IPS-18c (cell line): Measurements from ENCODE around the gene PEAR1.

Experiments used
- H3K4me3 ChIP-seq: 2 replicates; pipeline ENCODE4 v1.7.0; 2013; ENCODE audit warnings: low read depth, mild to moderate bottlenecking, low read length, moderate library complexity; ENCODE audit not compliant: insufficient read depth
- H3K9me3 ChIP-seq: one replicate; pipeline ENCODE4 v1.6.1; 2013; ENCODE audit warnings: mild to moderate bottlenecking, low read length, moderate library complexity; ENCODE audit not compliant: control insufficient read depth, insufficient read depth

The PEAR1 gene

GRCh38 chr1:156893048-156893953, at the start of gene PEAR1:
Gene PEAR1, plus strand, starts transcription at chr1:156893718. Its CDS starts 10,209 bp downstream, at chr1:156903927.
- Histone ChIP-seq H3K9me3 (no peaks in the 10 kb centered on the region), H3K4me3 (peak within 1 kb of the TSS; percentile 44)

- Histone ChIP-seq H3K4me3 (no peak overlapping the region), H3K9me3 (peaks cover 2% of the 10 kb centered on the region)
Observed at GRCh38 chr1:156844102-156844501, 49.4 kb upstream of the PEAR1 start.

- peak overlapping the region; percentile 40; the same call in 1 of the 2 replicates for H3K4me3 ChIP-seq
Observed at GRCh38 chr1:156844638-156845037, 48.9 kb upstream of the PEAR1 start.

GRCh38 chr1:156845055-156845952, 48.2 kb upstream of the PEAR1 start:
- peak overlapping the region; percentile 40 for H3K4me3 ChIP-seq
- peaks cover 2% of the 10 kb centered on the region for H3K9me3 ChIP-seq

More at GRCh38 chr1:156844638-156845037, 48.9 kb upstream of the PEAR1 start:
- H3K9me3 ChIP-seq, result peaks cover 2% of the 10 kb centered on the region

- H3K4me3 ChIP-seq, result peak overlapping the region; percentile 40; the same call in 1 of the 2 replicates
Observed at GRCh38 chr1:156845953-156846545, 47.5 kb upstream of the PEAR1 start.

GRCh38 chr1:156846643-156847042, 46.9 kb upstream of the PEAR1 start:
- no peak overlapping the region for H3K4me3 ChIP-seq

More at GRCh38 chr1:156845953-156846545, 47.5 kb upstream of the PEAR1 start:
- H3K9me3 ChIP-seq, result peaks cover under 1% of the 10 kb centered on the region

GRCh38 chr1:156847591-156848460, 45.7 kb upstream of the PEAR1 start:
- no peak overlapping the region for H3K4me3 ChIP-seq
- H3K9me3 ChIP-seq, result no peaks in the 10 kb centered on the region

More at GRCh38 chr1:156846643-156847042, 46.9 kb upstream of the PEAR1 start:
- H3K9me3 ChIP-seq, result no peaks in the 10 kb centered on the region

- Histone ChIP-seq H3K4me3 (peak overlapping the region; percentile 25; the same call in 1 of the 2 replicates), H3K9me3 (no peaks in the 10 kb centered on the region)
Observed at GRCh38 chr1:156848461-156849150, 44.9 kb upstream of the PEAR1 start.

GRCh38 chr1:156849151-156849496, 44.4 kb upstream of the PEAR1 start:
- Histone ChIP-seq H3K9me3 (no peaks in the 10 kb centered on the region), H3K4me3 (peak overlapping the region; percentile 25; the same call in 1 of the 2 replicates)

- H3K4me3 ChIP-seq, result no peak overlapping the region
- H3K9me3 ChIP-seq, result no peaks in the 10 kb centered on the region
Observed at GRCh38 chr1:156851779-156852417, 41.6 kb upstream of the PEAR1 start.

- no peaks in the 10 kb centered on the region for H3K9me3 ChIP-seq
- no peak overlapping the region for H3K4me3 ChIP-seq
Observed at GRCh38 chr1:156852418-156852874, 41.1 kb upstream of the PEAR1 start.

GRCh38 chr1:156853761-156854160, 39.8 kb upstream of the PEAR1 start:
- Histone ChIP-seq H3K9me3 (no peaks in the 10 kb centered on the region), H3K4me3 (no peak overlapping the region)

GRCh38 chr1:156854634-156855033, 38.9 kb upstream of the PEAR1 start:
- H3K9me3 ChIP-seq, result no peaks in the 10 kb centered on the region
- no peak overlapping the region for H3K4me3 ChIP-seq

GRCh38 chr1:156856282-156856785, 37.2 kb upstream of the PEAR1 start:
- no peak overlapping the region for H3K4me3 ChIP-seq
- no peaks in the 10 kb centered on the region for H3K9me3 ChIP-seq

GRCh38 chr1:156857532-156857931, 36.0 kb upstream of the PEAR1 start:
- Histone ChIP-seq H3K4me3 (no peak overlapping the region), H3K9me3 (no peaks in the 10 kb centered on the region)
